ELF-1 (cell line): ENCODE results near the gene TTLL3.

ENCODE experiments used
- DNase-seq: peaks from one replicate; pipeline ENCODE4 v3.0.0-alpha.2; 2016; ENCODE audit warnings: low read depth, low spot score

Gene TTLL3

DNA sequence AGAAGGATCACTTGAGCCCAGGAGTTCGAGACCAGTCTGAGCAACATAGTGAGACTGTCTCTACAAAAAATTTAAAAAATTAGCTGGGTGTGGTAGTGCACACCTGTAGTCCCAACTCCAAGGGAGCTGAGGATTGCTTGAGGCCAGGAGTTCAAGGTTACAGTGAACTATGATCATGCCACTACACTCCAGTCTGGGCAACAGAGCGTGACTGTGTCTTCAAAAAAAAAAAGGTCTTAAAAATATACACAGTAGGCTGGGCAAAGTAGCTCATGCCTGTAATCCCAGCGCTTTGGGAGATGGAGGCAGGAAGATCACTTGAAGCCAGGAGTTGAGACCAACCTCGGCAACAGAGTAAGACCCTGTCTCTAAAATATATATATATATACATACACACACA, 29.2 kb upstream of the TTLL3 start:
- no peak for DNase-seq

DNA sequence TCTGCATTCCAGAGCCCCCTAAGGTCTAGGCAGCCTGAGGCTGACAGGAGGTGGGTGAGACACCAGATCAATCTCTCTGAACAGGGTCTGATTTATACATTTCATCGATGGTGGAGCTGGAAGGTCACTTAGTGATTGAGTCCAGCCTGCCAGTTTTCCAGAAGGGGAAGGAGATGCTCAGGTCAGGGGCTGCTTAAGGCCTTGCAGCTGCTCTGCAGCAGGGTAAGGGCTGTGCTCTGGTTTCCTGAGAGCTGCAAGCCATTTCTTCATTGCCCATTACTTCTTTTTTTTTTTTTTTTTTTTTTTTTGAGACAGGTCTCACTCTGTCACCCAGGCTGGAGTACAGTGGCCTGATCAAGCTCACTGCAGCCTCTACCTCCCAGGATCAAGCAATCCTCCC, 28.5 kb upstream of the TTLL3 start:
- no peak for DNase-seq

DNA sequence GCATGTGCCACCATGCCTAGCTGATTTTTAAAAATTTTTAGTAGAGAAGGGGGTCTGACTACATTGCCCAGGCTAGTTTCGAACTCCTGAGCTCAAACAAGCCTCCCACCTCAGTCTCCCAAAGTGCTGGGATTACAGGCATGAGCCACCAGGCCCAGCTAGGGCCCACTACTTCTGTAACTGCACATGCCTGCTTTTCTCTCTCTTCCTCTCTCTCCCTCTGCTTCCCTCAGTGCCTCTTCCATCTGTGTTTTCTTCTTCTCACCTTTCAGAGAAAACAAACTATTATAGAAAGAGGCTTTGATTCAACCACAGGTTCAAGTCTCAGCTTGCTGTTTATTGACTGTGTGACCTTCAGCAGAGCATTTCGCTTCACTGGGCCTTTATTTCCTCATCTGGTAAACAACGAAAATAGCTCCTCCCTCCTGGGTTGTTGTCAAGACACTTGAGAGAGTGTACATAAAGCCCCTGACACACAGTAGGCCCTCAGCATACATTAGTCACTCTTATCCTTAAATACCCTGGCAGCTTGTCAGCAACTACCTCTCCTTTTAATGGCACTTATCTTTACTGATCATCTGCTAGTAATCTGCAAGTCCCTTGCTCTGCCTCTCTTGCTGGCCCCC, 28.0 kb upstream of the TTLL3 start:
- no peak for DNase-seq

DNA sequence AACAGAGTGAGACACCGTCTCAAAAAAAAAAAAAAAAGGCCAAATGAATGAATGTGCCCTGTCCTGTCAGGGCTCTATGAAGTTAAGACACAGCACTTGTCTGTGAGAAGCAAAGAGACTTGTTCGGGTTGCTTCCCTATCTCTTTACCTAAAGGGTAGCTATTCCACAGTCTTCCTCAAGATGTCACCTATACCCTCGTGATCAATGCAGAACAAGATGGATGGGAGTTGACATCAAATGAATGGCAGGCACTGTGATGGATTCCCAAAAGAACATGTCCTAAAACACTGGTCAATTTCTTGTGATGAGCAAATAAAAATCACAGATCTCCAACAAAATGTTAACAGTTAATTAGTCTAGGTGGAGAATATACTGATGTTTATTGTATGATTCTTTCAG, 27.3 kb upstream of the TTLL3 start:
- DNase-seq = no peak

DNA sequence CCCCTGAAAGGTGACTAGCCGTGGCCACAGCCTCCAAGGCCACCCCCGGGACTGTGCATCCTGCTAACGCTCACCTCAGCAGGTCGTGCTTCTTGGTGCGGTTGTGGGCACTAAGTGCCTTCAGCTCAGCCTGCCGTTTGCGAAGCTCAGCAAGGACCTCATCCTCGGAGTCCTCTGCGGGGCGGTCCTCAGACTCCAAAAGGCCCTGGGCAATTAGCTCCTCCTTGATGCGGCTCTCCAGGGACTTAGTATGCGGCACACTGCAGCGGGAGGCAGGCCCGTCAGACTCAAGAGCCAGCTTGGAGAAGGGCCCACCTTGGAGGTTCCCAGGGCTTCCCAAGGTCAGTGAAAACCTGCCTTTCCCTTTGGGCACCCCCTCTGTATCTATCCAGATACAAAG, 26.1 kb upstream of the TTLL3 start:
- peak; percentile 37 for DNase-seq

DNA sequence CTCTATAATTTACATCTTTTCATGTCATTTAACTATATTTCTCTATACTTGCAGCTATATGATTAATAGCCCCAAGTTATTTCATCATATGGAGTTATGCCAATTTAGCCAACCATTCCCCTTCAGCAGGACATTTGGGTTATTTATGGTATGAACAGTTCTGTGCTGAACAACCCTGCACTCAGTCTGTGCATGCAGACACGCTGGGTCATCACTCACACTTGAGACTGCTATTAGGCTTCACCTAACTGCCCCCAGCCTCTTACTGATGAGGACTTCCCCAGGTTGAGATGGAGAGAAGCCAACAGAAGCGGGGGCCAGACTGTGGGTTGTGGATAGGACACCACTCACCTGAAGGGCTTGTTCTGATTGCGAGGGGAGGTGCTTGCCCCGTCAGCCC, 25.1 kb upstream of the TTLL3 start:
- no peak for DNase-seq

DNA sequence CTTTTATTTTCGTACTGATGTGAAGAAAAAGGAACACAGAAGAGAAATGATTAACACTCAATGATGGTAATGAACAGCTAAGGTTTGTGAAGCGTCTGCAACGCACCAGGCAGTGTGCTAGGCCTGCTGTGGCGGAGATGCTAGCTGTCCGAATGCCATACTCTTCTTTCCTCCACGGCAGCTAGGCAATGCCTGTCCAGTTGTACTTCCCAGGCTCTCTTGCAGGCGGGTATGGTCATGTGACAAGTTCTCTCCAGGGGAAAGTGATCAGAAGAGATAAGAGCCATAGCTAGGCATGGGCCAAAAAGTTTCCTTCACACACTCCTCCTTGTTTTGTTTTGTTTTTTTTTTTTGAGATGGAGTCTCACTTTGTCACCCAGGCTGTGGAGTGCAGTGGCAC, 24.5 kb upstream of the TTLL3 start:
- no peak for DNase-seq

DNA sequence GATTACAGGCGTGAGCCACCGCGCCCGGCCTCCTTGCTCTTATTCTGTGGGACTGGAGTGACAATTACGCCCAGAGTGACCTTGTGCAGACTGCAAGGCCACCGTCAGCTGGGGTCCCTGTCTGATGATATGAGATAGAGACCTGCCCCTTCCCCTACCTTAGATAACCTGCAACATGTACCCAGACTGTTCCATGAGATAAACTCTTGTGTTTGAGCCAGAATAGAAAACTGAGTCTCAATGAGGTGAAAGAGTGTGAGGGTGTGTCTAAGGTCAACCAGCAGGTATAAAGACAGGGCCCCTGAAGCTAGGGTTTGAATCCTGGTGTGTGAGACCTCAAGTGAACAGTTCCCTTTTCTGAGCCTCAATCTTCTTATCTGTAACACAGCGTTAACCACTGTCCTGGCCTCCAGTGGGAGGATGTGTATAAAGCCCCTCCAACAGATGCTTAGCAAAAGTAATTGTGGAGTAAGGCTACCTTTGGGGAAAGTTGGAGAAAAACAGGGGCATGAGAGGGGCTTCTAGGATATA, 23.8 kb upstream of the TTLL3 start:
- no peak for DNase-seq

DNA sequence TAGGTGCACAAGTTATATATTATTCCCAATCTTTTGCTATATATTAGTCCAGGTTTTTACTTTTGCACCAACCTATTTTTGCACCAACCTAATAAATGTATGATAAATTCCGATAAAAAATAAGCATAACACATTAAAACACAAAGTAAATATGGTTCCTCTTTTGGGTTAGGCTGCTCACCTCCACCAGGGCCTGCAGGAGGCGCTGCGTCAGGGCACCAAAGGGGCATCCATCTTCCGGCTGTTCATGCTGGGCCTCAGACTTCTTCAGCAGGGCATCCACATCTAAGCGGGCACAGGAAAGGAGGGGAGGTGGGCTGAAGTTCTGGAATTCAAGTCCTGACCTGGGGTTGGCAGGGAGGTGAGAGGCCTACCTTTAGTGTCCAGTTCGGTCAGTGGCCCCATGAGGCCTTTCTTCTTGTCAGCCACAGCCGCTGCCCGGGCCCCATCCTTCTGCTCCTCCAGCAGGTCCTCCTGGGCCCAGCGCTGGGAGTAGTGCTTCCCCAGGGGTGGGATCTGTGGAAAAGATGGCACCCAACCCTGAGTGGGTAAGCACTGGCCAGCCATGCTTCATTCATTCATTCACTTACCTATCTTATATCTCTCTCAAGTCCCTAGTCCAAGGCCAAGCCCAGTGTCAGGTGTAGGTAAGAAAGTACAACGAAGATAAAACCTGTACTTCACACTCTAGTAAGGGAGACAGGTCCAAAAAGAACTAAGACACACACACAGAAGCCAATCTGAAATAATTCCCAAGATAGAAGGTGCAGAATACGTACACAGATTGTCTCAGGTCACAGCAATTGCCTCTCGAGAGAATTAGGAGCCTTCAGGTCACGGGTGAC, 23.0 kb upstream of the TTLL3 start:
- no peak for DNase-seq

DNA sequence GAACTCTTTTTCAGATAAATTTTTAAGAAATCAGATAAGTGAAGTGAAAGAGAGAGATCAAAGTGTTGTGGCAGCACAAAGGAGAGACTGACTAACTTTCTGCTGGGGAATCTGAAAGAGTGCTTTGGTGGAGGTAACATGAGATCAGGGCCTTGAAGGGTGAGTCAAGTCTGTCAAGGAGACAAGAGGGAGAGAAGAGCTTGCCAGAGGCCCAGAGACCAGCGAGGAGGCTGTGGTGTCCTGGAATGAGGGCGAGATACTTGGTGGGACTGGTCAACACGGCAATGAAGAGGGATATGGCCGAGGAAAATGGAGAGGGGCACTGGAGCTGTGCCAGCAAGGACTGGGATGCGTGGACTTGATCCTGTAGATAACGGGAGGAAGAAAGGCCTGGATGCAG, 22.3 kb upstream of the TTLL3 start:
- no peak for DNase-seq

DNA sequence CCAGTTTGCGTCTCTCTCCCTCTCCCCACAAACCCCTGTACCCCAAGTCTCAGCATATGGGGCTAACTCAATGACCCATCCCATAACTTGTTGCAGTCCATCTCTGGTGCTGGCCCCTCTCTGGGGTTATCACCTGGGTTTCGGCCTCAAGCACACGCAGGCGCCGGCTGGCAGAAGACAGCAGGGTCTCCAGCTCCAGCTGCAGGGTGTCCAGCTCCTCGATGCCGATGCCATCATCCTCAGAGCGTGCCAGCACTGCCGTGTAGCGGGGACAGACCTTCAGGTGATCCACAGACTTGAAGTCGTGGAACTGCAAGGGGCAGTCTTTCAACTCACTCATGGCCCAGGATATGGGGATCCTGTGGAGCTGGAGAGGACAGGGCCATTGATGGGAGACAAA, 18.9 kb upstream of the TTLL3 start:
- DNase-seq = no peak

DNA sequence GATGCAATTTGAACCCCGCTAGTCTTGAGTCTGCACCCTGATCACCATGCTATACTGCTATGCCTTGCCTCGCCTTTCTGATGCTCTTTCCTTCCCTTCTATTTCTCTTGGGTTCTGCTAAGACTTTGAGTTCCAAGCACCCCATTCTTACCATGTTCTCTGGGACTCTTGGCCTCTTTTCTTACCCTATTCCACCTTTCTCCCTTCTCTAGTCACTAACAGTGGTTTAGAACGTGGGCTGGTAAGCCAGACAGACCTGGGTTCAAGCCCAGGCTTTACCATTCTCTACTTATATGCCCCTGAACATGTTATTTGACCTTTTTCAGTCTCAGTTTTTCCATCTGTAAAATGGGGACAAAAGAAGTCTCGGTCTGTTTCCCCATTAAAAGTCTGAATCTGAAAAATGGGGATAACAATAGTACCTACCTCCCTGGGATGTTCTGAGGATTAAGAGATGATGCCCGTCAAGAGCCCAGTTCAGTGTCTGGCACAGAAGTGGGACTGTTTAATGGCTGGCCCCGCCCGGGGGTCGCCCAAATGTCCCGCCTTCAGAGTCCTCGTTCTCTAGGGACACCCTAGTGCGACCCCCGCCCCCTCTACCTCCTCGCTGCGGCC, 18.2 kb upstream of the TTLL3 start:
- no peak for DNase-seq

DNA sequence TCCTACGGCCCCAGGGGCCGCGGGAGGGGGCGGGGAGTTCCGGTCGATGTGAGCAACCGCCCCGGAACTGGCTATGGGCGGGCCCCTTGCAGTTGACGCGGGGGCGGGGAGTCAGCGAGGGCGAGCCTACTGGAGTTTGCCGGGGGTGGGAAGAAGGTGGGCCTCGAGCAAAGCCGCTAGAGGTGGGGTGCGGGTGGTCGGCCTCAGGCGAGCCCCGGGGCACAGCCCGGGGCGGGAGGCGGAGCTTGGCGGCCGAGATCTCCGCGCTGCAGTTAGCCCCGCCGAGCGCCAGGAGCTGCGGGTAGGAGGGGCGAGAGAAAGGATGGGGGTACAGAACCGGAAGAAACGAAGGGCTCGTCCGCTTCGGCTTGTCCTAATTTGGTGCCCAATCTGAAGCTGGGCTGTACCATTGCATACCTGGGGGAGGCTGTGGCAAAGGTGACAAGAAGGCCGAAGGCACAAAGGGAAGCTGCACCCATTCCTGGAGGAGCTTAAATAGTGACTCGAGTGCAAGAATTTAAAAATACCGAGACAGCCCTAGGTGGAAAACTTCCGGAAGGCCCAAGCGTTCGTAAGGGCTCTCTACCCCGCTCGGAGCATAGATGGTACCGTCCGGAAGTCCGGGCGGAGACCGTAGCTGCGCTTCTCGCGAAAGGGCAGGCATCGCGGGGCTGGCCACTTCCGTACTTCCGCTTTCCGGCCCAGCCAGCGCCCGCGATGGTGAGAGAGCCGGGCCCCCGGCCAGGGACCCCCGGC, 17.5 kb upstream of the TTLL3 start, which contains the start of the genes ARPC4 and TADA3:
TSS of gene ARPC4 (plus strand) at position 678 of the 756 bp plus-strand sequence. CDS start at position 718, 40 bp downstream.
TSS of gene TADA3 (minus strand) at position 69 of the 756 bp plus-strand sequence. CDS start 1,007 bp downstream, outside the sequence.
- peak; percentile 98 for DNase-seq

DNA sequence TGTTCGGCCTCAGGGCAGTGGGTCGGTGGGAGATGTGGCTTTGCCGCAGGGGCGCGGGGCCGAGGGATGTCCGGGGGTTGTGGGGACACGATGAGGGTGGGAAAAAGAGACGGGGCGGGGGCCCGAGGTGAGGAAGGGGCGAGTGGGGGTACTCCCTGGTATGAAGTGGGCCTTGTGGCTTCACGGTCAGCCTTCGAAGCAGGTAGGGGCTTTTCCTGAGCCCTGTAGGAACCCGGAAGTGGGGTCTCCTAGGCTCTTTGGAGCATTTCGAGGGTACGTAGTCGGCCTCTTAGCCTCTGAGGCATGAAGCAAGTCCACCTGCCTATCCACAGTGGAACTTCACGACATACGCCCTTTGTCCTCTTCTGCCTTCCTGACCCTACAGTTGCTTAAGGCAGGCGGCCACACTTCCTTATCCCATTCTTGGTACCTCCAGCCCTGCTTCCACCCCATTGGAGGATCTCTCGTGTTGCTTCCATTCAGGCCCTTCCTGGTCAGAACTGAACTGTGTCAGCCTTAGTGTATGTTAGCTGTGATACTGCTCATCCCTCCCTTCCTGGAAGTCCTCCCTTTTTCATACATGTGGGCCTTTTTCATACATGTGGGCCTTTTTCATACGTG, 16.8 kb upstream of the TTLL3 start:
- no peak for DNase-seq

DNA sequence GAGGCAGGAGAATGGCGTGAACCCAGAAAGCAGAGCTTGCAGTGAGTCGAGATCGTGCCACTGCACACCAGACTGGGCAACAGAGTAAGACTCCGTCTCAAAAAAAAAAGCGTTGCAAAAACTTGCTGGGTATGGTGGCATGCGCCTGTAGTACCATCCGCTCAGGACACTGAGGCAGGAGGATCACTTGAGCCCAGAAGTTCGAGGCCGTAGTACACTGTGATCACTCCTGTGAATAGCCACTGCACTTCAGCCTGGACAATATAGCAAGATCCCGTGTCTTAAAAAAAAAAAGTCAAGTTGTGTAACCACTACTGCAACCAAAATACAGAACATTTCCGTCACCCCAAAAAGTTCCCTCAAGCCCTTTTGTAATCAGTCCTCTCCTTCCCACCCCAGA, 15.7 kb upstream of the TTLL3 start:
- no peak for DNase-seq

DNA sequence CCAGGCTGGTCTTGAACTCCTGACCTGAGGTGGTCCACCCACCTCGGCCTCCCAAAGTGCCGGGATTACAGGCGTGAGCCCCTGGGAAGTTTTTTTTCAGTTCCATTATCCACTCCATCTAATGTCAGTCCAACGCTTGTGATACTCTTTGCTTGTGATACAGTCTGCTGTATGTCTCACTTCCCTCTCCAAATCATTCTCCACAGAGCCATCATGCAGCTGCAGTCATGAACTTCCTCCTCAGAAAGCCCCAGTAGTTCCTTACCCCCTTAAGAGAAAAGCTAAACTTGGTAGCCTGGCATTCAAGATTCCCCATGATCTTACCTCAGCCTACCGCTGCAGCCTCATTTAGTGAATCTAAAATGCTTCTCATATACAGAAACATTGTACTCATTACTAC, 14.9 kb upstream of the TTLL3 start:
- no peak for DNase-seq

DNA sequence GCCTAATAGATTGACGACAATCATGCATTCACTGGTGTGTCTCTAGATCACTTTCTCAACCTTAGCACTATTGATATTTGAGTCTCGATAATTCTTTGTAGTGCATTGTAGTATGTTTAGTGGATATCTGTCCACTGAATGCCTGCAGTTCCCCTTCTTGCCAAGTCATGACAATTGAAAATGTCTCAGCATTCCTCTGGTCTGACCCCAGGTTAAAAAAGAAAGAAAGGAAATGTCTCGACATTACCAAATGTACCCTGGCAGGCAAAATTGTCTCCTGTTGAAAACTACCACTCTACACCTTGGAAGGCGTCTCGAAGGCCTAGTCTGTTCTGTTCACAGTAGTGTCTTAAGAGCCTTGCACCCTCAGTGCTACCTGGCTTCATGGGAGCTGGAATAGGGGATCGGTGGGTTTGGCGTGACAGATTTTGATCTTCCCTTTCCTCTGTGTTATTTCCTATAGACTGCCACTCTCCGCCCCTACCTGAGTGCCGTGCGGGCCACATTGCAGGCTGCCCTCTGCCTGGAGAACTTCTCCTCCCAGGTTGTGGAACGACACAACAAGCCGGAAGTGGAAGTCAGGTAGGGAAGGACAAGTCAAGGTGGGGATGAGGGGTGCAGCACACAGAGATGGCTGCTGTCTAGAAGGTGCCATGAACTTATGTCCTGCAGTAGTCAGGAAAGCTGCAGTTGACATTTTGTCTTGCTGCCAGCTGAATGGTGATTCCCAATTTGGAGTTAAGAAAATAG, 12.7 kb upstream of the TTLL3 start:
- DNase-seq = no peak

DNA sequence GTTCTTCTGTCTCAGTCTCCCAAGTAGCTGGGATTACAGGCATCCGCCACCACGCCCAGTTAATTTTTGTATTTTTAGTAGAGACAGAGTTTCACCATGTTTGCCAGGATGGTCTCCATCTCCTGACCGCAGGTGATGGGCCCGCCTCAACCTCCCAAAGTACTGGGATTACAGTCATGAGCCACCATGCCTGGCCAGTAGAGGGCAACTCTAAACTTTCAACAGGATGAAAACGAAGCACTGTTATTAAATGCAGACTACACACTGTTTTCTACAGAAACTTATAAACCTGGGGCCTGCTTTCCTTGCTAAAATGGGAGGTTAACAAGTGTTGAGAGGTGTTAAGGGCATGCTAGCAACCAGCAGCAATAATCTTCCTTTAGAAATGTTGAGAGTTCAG, 9.5 kb upstream of the TTLL3 start:
- DNase-seq = no peak

DNA sequence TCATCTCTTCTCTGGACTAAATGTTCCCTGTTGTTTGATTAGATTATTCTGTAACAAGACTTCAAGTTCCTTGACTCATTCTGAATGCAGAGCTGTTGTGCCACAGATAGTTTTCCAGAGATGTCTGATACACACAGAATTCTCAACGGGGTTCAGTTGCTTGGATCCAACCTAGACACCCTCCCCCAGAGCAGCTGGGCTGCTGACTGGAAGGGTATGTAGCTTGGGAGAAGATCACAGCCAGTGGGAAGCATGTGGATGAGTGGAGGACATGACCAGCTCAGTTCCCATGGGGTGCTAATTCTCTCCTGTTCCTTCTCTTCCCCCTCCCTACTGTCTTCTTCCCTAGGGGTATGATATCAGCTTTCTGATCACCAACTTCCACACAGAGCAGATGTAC, 6.6 kb upstream of the TTLL3 start:
- no peak for DNase-seq

DNA sequence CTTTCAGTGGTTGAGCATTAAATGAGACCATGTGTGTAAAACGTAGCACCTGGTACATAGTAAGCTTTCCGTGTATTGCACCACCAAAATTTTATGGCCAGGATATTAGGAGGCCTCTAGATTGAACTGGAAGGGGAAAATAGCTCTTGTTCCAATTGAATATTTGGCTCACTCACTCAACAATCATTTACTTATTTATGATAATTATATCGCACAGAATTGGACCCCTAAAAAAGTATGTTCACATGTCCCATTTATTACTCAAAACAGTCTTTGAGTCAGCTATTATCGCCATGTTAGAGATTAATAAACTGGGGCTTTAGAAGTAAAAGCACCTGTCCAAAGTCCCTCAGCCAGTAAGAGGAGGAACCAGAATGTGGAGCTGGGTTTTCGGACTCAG, 5.1 kb upstream of the TTLL3 start:
- no peak for DNase-seq

DNA sequence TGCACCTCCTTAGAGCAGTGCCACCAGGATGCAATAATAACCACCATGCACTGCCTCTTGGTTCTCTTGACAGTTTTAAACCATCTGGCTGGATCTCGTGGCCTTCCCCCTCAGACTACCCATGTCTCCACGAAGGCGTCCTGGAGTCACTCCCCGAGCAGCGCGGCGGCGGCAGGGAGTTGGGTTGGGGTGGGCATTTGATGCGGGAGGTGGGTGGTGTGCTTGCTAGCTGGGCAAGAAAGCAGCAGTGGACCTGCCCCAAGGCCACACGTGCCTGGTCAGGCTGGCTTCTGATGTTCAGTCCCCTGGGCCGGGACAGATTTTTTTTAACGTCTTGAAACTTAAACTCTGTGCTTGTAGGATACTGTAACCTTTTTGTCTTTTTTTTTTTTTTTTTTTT, 3.9 kb upstream of the TTLL3 start:
- DNase-seq = no peak
